HG02642 (cell line): ENCODE data around the gene FOXQ1.
"Not testable (repeated sequence)": the region's sequence is repeated elsewhere in the genome, so short reads cannot be mapped to it uniquely, and the experiment has no call there.

ENCODE experiments used
- ATAC-seq: cut with Tn5 transposase; IDR thresholded peaks from one replicate; pipeline ENCODE4 v1.9.1; 2021; ENCODE audit warnings: mild to moderate bottlenecking; ENCODE audit not compliant: unreplicated experiment, poor library complexity

Gene FOXQ1

DNA sequence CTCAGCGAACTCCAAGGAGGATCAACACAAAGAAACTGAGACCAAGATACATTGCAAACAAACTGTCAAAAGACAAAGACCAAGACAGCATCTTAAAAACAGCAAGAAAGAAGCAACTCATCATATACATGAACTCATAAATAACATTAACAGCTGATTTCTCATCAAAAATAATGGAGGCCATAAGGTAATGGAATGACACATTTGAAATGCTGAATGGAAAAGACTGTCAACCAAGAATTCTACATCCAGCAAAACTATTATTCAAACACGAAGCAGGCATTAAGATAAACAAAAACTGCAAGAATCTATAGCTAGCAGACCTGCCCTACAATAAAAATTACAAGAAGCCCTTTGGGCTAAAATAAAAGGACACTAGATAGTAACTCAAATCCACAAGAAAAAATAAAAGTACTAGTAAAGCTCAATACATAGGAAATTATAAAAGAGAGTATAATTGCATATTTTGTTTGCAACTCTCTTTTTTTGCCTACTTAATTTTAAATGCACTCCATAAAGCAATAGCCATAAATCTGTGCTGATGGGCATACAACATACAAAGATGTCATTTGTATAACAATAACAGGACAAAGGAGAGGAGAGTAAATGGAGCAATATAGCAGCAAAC lies 39.6 kb downstream of the FOXQ1 start:
- no peak for ATAC-seq

GRCh38 chr6:1355068-1355467 lies 43.2 kb downstream of the FOXQ1 start:
- ATAC-seq: not testable (repeated sequence)

- not testable (repeated sequence) for ATAC-seq
Measured at GRCh38 chr6:1361717-1362116, 49.8 kb downstream of the FOXQ1 start.

DNA sequence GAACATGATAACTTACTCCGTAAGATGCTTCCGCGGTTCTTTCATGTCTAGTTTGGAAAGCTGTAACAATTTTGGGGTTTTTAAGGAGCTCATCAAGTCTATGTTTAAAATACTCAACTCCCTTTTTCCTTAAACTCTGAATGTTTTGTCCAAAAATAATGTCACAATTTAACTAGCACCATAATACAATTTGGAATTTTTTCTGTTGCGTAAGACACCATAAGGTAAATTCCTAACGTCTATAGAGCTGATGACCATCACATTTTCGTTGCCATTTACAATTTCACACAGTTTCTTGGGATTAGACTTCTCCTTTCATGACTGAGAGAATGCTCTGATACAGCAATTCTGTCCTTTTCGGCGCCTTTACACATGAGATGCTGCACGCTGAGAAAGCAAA lies 50.7 kb downstream of the FOXQ1 start:
- ATAC-seq: no peak

GRCh38 chr6:1363298-1363697 lies 51.4 kb downstream of the FOXQ1 start:
- no peak for ATAC-seq

DNA sequence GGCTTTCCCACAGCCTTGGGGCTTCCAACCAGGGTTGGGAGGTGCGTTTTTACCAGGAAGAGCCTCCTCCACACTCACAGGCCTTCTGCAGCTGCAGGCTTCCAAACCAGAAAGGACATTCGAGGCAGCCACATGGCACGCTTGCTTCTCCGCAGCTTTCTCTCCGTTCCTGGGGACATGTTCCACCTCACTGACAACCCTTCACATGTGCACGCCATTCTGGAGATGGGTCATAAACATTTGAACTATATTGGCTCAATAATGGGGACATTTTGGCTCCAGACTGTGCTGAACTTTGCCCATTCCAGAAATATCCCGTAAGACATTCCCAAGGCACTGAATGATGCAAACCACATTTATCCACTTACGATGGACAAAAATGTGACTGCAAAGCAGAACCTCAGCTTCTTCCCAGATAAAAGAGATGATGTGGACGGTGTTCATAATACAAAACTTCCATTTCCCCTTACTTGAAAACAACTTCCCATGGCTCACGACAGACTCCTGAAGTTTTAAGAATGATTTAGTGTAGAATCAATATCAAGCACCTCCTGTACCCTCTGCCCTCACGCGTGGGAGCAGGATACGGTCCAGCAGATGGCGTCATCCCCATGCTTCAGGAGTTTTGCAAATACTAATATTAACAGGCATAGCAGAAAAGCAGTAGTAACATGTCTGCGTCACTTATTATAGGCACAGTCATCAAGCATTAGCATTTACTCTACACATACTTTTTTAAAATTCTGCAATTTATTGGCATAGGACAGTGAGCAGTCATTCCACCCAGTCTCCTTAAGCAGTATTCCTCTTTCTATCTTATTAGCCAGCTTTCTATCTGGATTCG lies 52.1 kb downstream of the FOXQ1 start:
- no peak for ATAC-seq
